Muscle layer of colon (tissue), 2 donors: ENCODE results near the gene IL20RA.

ENCODE experiments used
- H3K27ac ChIP-seq: one replicate; pipeline ENCODE4 v1.7.0; 2013; ENCODE audit warnings: low read depth, mild to moderate bottlenecking, low read length, moderate library complexity
- H3K27me3 ChIP-seq, 2 donors: one replicate each; pipeline ENCODE4 v1.7.0; 2013; ENCODE audit warnings: low read length in 2 of 2, mild to moderate bottlenecking in 2 of 2; ENCODE audit not compliant: insufficient read depth in 2 of 2, control insufficient read depth in 1 of 2
- H3K36me3 ChIP-seq: one replicate; pipeline ENCODE4 v1.7.0; 2013; ENCODE audit warnings: mild to moderate bottlenecking, low read length; ENCODE audit not compliant: insufficient read depth
- H3K4me1 ChIP-seq: one replicate; pipeline ENCODE4 v1.7.0; 2013; ENCODE audit warnings: mild to moderate bottlenecking, low read length; ENCODE audit not compliant: insufficient read depth
- H3K4me3 ChIP-seq, 2 donors: one replicate each; pipeline ENCODE4 v1.7.0; 2013; ENCODE audit warnings: low read length in 2 of 2, low read depth in 1 of 2, mild to moderate bottlenecking in 1 of 2, moderate library complexity in 1 of 2
- H3K9ac ChIP-seq: one replicate; pipeline ENCODE4 v1.7.0; 2013; ENCODE audit warnings: low read length
- H3K9me3 ChIP-seq: one replicate; pipeline ENCODE4 v1.7.0; 2013; ENCODE audit warnings: mild to moderate bottlenecking, low read length
- donor health status: abdominal sarcoma.
- donor health status: Adenocarcinoma of cecum.

IL20RA gene

GRCh38 chr6:137002505-137002904, 42.3 kb downstream of the IL20RA start:
- Histone ChIP-seq H3K9ac (no peak overlapping the region), H3K36me3 (no peaks in the 10 kb centered on the region), H3K27me3 (no peaks in the 10 kb centered on the region), H3K9me3 (no peaks in the 10 kb centered on the region), H3K4me1 (no peaks in the 10 kb centered on the region), H3K27ac (no peak overlapping the region), H3K4me3 (no peak overlapping the region)

- Histone ChIP-seq H3K4me3 (no peak overlapping the region), H3K36me3 (no peaks in the 10 kb centered on the region), H3K27me3 (no peaks in the 10 kb centered on the region), H3K4me1 (no peaks in the 10 kb centered on the region), H3K9ac (no peak overlapping the region), H3K27ac (no peak overlapping the region), H3K9me3 (no peaks in the 10 kb centered on the region)
Observed at GRCh38 chr6:137001977-137002302, 42.8 kb downstream of the IL20RA start.

GRCh38 chr6:137001299-137001976, 43.3 kb downstream of the IL20RA start:
- Histone ChIP-seq H3K36me3 (no peaks in the 10 kb centered on the region), H3K27ac (no peak overlapping the region), H3K4me3 (no peak overlapping the region), H3K27me3 (no peaks in the 10 kb centered on the region), H3K9me3 (no peaks in the 10 kb centered on the region), H3K4me1 (no peaks in the 10 kb centered on the region), H3K9ac (no peak overlapping the region)

GRCh38 chr6:137000825-137001224, 43.9 kb downstream of the IL20RA start:
- Histone ChIP-seq H3K9ac (no peak overlapping the region), H3K36me3 (no peaks in the 10 kb centered on the region), H3K9me3 (no peaks in the 10 kb centered on the region), H3K27me3 (no peaks in the 10 kb centered on the region), H3K27ac (no peak overlapping the region), H3K4me1 (no peaks in the 10 kb centered on the region), H3K4me3 (no peak overlapping the region)

- H3K9me3 ChIP-seq = no peaks in the 10 kb centered on the region
- H3K36me3 ChIP-seq = no peaks in the 10 kb centered on the region
- H3K4me1 ChIP-seq = no peaks in the 10 kb centered on the region
Observed at GRCh38 chr6:136995521-136995920, 49.2 kb downstream of the IL20RA start.

GRCh38 chr6:136994782-136995181, 50.0 kb downstream of the IL20RA start:
- Histone ChIP-seq H3K27me3 (peaks cover 0 to 26% of the 10 kb centered on the region in 2 donors), H3K36me3 (no peaks in the 10 kb centered on the region)

More at GRCh38 chr6:136995521-136995920, 49.2 kb downstream of the IL20RA start:
- no peak overlapping the region for H3K4me3 ChIP-seq
- H3K27ac ChIP-seq = no peak overlapping the region
- H3K9ac ChIP-seq = no peak overlapping the region
- peaks cover 0 to 20% of the 10 kb centered on the region in 2 donors for H3K27me3 ChIP-seq

GRCh38 chr6:136992113-136992512, 52.7 kb downstream of the IL20RA start:
- Histone ChIP-seq H3K9me3 (no peaks in the 10 kb centered on the region), H3K36me3 (no peaks in the 10 kb centered on the region), H3K9ac (no peak overlapping the region), H3K27ac (no peak overlapping the region), H3K27me3 (peaks cover 0 to 34% of the 10 kb centered on the region in 2 donors), H3K4me3 (no peak overlapping the region), H3K4me1 (peaks cover 7% of the 10 kb centered on the region)

More at GRCh38 chr6:136994782-136995181, 50.0 kb downstream of the IL20RA start:
- Histone ChIP-seq H3K4me3 (no peak overlapping the region), H3K9me3 (no peaks in the 10 kb centered on the region), H3K9ac (no peak overlapping the region), H3K27ac (no peak overlapping the region), H3K4me1 (peaks cover 5% of the 10 kb centered on the region)

GRCh38 chr6:136991646-136992045, 53.1 kb downstream of the IL20RA start:
- H3K27me3 ChIP-seq = peaks cover 0 to 34% of the 10 kb centered on the region in 2 donors
- no peak overlapping the region for H3K9ac ChIP-seq
- no peaks in the 10 kb centered on the region for H3K9me3 ChIP-seq
- H3K36me3 ChIP-seq = no peaks in the 10 kb centered on the region
- H3K4me3 ChIP-seq = no peak overlapping the region
- peaks cover 7% of the 10 kb centered on the region for H3K4me1 ChIP-seq
- H3K27ac ChIP-seq = no peak overlapping the region

GRCh38 chr6:136990754-136991153, 54.0 kb downstream of the IL20RA start:
- no peak overlapping the region for H3K27ac ChIP-seq
- H3K4me3 ChIP-seq = no peak overlapping the region
- H3K36me3 ChIP-seq = no peaks in the 10 kb centered on the region
- H3K4me1 ChIP-seq = peaks cover 7% of the 10 kb centered on the region
- H3K27me3 ChIP-seq = peaks cover 0 to 34% of the 10 kb centered on the region in 2 donors
- no peak overlapping the region for H3K9ac ChIP-seq
- no peaks in the 10 kb centered on the region for H3K9me3 ChIP-seq

- no peak overlapping the region for H3K27ac ChIP-seq
- peaks cover 0 to 34% of the 10 kb centered on the region in 2 donors for H3K27me3 ChIP-seq
- no peak overlapping the region for H3K9ac ChIP-seq
Observed at GRCh38 chr6:136990242-136990578, 54.6 kb downstream of the IL20RA start.

GRCh38 chr6:136989571-136990241, 55.1 kb downstream of the IL20RA start:
- no peak overlapping the region for H3K27ac ChIP-seq
- no peak overlapping the region for H3K9ac ChIP-seq
- peaks cover 7% of the 10 kb centered on the region for H3K4me1 ChIP-seq
- H3K4me3 ChIP-seq = peak overlapping the region; percentile 38 to 41
- peaks cover 0 to 29% of the 10 kb centered on the region in 2 donors for H3K27me3 ChIP-seq
- no peaks in the 10 kb centered on the region for H3K36me3 ChIP-seq
- no peaks in the 10 kb centered on the region for H3K9me3 ChIP-seq

More at GRCh38 chr6:136990242-136990578, 54.6 kb downstream of the IL20RA start:
- Histone ChIP-seq H3K9me3 (no peaks in the 10 kb centered on the region), H3K36me3 (no peaks in the 10 kb centered on the region), H3K4me3 (peak overlapping the region; percentile 38 to 41), H3K4me1 (peaks cover 7% of the 10 kb centered on the region)

GRCh38 chr6:136987526-136987925, 57.2 kb downstream of the IL20RA start:
- Histone ChIP-seq H3K27me3 (peaks cover 0 to 29% of the 10 kb centered on the region in 2 donors), H3K9ac (no peak overlapping the region), H3K4me3 (no peak overlapping the region)

More at GRCh38 chr6:136987526-136987925, 57.2 kb downstream of the IL20RA start:
- no peaks in the 10 kb centered on the region for H3K36me3 ChIP-seq
- H3K27ac ChIP-seq = no peak overlapping the region
- H3K4me1 ChIP-seq = peaks cover 7% of the 10 kb centered on the region
- H3K9me3 ChIP-seq = no peaks in the 10 kb centered on the region
